MM.1S (cell line): ENCODE results near the gene TMBIM4.

ENCODE experiments used
- CTCF ChIP-seq: fragments of 300-600 bp; sonication (generic); IDR thresholded peaks from 2 replicates; pipeline ENCODE4 v1.5.1; 2016; ENCODE audit warnings: antibody characterized with exemption, low read length, mixed read lengths
- EZH2 ChIP-seq: fragments of 300-600 bp; sonication (generic); optimal IDR thresholded peaks from 2 replicates; pipeline ENCODE3; 2017; ENCODE audit warnings: low read depth, mild to moderate bottlenecking, antibody characterized with exemption, low read length, mixed read lengths

GRCh38 chr12:66108386-66108785, 61.4 kb downstream of the TMBIM4 start:
- no peak for TF ChIP-seq EZH2
- TF ChIP-seq CTCF, result no peak
